ENCODE results near the gene GLT1D1.

Gene GLT1D1

DNA sequence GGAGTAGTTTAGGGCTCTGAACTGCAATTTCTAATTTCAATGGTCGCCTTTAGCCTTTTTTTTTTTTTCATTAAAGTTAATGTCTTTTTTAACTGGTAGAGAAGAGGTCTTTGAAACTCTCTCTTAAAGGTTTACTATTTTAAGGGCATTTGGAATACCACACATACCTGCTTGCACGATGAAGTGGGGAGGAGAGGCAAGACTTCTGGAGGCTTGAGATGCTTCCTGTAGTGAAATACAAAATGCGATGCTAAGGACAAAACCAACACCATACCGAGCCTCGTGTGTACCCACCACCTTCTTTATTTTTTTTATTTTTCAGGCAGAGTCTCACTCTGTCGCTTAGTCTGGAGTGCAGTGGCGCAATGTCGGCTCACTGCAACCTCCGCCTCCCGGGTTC, 57.4 kb downstream of the GLT1D1 start:
- no peaks in the 10 kb centered on the region for H4K20me1 ChIP-seq (ENCODE audit: insufficient read depth, low read length)
- H3K4me3 ChIP-seq (ENCODE audit: low read depth in 1 of 2, low read length in 2 of 2) = no peak overlapping the region
- TF ChIP-seq EZH2 (IDR thresholded peaks at IDR 0.05; ENCODE audit: borderline replicate concordance, low read depth, low read length, severe bottlenecking) = no peak
- TF ChIP-seq, protein P1, sequence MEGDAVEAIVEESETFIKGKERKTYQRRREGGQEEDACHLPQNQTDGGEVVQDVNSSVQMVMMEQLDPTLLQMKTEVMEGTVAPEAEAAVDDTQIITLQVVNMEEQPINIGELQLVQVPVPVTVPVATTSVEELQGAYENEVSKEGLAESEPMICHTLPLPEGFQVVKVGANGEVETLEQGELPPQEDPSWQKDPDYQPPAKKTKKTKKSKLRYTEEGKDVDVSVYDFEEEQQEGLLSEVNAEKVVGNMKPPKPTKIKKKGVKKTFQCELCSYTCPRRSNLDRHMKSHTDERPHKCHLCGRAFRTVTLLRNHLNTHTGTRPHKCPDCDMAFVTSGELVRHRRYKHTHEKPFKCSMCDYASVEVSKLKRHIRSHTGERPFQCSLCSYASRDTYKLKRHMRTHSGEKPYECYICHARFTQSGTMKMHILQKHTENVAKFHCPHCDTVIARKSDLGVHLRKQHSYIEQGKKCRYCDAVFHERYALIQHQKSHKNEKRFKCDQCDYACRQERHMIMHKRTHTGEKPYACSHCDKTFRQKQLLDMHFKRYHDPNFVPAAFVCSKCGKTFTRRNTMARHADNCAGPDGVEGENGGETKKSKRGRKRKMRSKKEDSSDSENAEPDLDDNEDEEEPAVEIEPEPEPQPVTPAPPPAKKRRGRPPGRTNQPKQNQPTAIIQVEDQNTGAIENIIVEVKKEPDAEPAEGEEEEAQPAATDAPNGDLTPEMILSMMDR (IDR thresholded peaks at IDR 0.05; ENCODE audit: borderline replicate concordance, extremely low read depth, low read length, poor library complexity, severe bottlenecking) = no peak
- DNase-seq (no peak), ATAC-seq (ENCODE audit: insufficient read depth, low read depth) (no peak)
- no peak overlapping the region for H3K27ac ChIP-seq (ENCODE audit: low read length)
- no peaks in the 10 kb centered on the region for H3K9me3 ChIP-seq (ENCODE audit: insufficient read depth, low read length, severe bottlenecking)
- H3K9ac ChIP-seq (ENCODE audit: low read depth, low read length) = no peak overlapping the region
- no peak overlapping the region for H3K4me2 ChIP-seq (ENCODE audit: insufficient read depth, low read length)
- H3K27me3 ChIP-seq (ENCODE audit: insufficient read depth, low read length, poor library complexity) = no peaks in the 10 kb centered on the region
- no peak overlapping the region for H2AFZ ChIP-seq (ENCODE audit: low read depth, low read length)
- H3K79me2 ChIP-seq (ENCODE audit: insufficient read depth, low read length) = no peaks in the 10 kb centered on the region
- no peaks in the 10 kb centered on the region for H3K36me3 ChIP-seq (ENCODE audit: insufficient read depth, low read length)
- peaks cover 17% of the 10 kb centered on the region for H3K4me1 ChIP-seq (ENCODE audit: insufficient read depth, low read length)

DNA sequence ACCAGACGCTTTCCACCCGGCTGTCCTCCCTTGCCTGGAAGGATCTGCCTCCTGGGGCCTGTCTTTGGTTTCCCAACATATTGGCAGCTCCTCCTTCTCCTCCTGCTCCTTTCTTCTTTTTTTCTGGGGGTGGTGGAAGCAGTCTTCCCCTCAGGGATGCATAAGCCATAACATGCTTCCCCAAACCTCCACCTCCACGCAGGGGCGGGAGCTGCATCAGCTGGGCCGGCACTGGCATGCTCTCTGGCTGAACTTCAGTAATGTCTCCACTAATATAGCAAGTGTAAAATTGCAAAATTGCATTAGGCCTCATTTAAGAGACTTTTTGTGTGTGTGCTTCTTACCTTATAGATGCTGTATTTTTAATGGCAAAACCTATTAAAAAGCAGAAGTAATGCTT, 58.6 kb downstream of the GLT1D1 start:
- TF ChIP-seq, protein P1 (IDR thresholded peaks at IDR 0.05; ENCODE audit: borderline replicate concordance, extremely low read depth, low read length, poor library complexity, severe bottlenecking) = no peak
- Histone ChIP-seq H4K20me1 (ENCODE audit: insufficient read depth, low read length) (no peaks in the 10 kb centered on the region), H3K9ac (ENCODE audit: low read depth, low read length) (no peak overlapping the region), H3K4me3 (ENCODE audit: low read depth in 1 of 2, low read length in 2 of 2) (no peak overlapping the region), H3K36me3 (ENCODE audit: insufficient read depth, low read length) (no peaks in the 10 kb centered on the region), H3K27me3 (ENCODE audit: insufficient read depth, low read length, poor library complexity) (no peaks in the 10 kb centered on the region), H3K27ac (ENCODE audit: low read length) (no peak overlapping the region), H3K4me1 (ENCODE audit: insufficient read depth, low read length) (peaks cover 24% of the 10 kb centered on the region), H3K79me2 (ENCODE audit: insufficient read depth, low read length) (no peaks in the 10 kb centered on the region), H3K4me2 (ENCODE audit: insufficient read depth, low read length) (no peak overlapping the region), H3K9me3 (ENCODE audit: insufficient read depth, low read length, severe bottlenecking) (no peaks in the 10 kb centered on the region), H2AFZ (ENCODE audit: low read depth, low read length) (no peak overlapping the region)
- no peak for ATAC-seq (ENCODE audit: insufficient read depth, low read depth)
- DNase-seq = no peak

DNA sequence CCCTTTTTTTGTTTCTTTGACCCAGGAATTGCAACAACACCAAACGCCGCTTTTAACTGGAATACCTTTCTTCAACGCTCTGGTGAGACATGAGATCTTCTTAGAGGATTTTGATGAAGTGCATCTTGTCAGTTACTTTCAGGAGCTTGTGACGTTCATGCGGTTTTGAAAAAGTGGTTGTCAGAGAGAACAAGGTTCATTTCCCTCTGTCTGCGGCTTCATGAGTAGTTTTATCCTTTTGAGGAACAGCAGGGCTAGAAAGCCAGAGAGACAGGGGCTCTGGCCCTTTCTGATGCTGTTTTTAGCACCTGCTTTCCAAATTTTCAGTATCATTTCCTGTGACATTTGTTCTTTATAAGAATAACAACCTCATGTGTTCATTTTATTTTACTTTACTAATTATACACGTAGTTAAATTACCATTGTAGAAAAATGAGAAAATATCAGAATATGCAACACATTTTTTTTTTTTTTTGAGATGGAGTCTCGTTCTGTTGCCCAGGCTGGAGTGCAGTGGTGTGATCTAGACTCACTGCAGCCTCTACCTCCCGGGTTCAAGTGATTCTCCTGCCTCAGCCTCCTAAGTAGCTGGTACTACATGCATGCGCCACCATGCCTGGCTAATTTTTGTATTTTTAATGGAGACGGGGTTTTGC, 61.8 kb downstream of the GLT1D1 start:
- ATAC-seq (ENCODE audit: insufficient read depth, low read depth) (peak; percentile 98), DNase-seq (peak; percentile 75)
- peak overlapping the region; percentile 12; the same call in 1 of the 2 replicates for H3K9ac ChIP-seq (ENCODE audit: low read depth, low read length)
- peak overlapping the region; percentile 39 for H3K4me2 ChIP-seq (ENCODE audit: insufficient read depth, low read length)
- H4K20me1 ChIP-seq (ENCODE audit: insufficient read depth, low read length) = no peaks in the 10 kb centered on the region
- H3K4me3 ChIP-seq (ENCODE audit: low read depth in 1 of 2, low read length in 2 of 2) = no peak overlapping the region
- peaks cover 24% of the 10 kb centered on the region for H3K4me1 ChIP-seq (ENCODE audit: insufficient read depth, low read length)
- H2AFZ ChIP-seq (ENCODE audit: low read depth, low read length) = 0 out of 2 replicates have a peak overlapping the region, but pooled peaks have one; percentile 36
- no peaks in the 10 kb centered on the region for H3K9me3 ChIP-seq (ENCODE audit: insufficient read depth, low read length, severe bottlenecking)
- no peaks in the 10 kb centered on the region for H3K36me3 ChIP-seq (ENCODE audit: insufficient read depth, low read length)
- H3K27ac ChIP-seq (ENCODE audit: low read length) = peak overlapping the region; percentile 68
- TF ChIP-seq EZH2 (IDR thresholded peaks at IDR 0.05; ENCODE audit: borderline replicate concordance, low read depth, low read length, severe bottlenecking) = no peak
- TF ChIP-seq, protein P1 (IDR thresholded peaks at IDR 0.05; ENCODE audit: borderline replicate concordance, extremely low read depth, low read length, poor library complexity, severe bottlenecking) = no peak
- no peaks in the 10 kb centered on the region for H3K27me3 ChIP-seq (ENCODE audit: insufficient read depth, low read length, poor library complexity)
- no peaks in the 10 kb centered on the region for H3K79me2 ChIP-seq (ENCODE audit: insufficient read depth, low read length)

Measured in DND-41 (cell line).